GM12878 (cell line): ENCODE measurements around the gene LIMCH1. TPM values are rescaled to one million over a fixed set of nuclear protein-coding genes. Genes with fewer than 3 reads are reported as not detected.

ENCODE experiments used
- ATAC-seq: fragments of 200-7000 bp; cut with Tn5 transposase; 3 replicates; pipeline ENCODE4 v1.9.1; 2020; ENCODE audit warnings: mild to moderate bottlenecking, moderate library complexity
- BruUV-seq: library from RNA; stranded (reverse); fragments of 400-500 nt; replicated peaks from 2 replicates; lab custom pipeline; 2021; lab: Mats Ljungman, UMichigan
- CTCF ChIA-PET: fragments of 300-600 bp; sonication (Branson Sonifier 250); formaldehyde crosslinking; extraction: SDS; loops from one replicate; lab custom pipeline; 2021; ENCODE audit warnings: inconsistent platforms; lab: Yijun Ruan, JAX
- POLR2A ChIA-PET: fragments of 350-600 bp; formaldehyde crosslinking; extraction: SDS; loops from one replicate; lab custom pipeline; 2021; ENCODE audit warnings: inconsistent platforms; lab: Charles Lee
- RAD21 ChIA-PET: fragments of 300-600 bp; sonication (Branson Sonifier 250); formaldehyde crosslinking; loops from one replicate; lab custom pipeline; 2023; ENCODE audit warnings: antibody characterized with exemption; ENCODE audit not compliant: unreplicated experiment; lab: Charles Lee
- SMC1A ChIA-PET: fragments of 300-600 bp; sonication (Branson Sonifier 250); formaldehyde crosslinking; loops from one replicate; lab custom pipeline; 2023; ENCODE audit not compliant: unreplicated experiment, uncharacterized antibody; lab: Charles Lee
- DNase-seq: peaks from one replicate; pipeline ENCODE4 v3.0.0-alpha.2; 2011; ENCODE audit warnings: low read depth, low spot score
- FAIRE-seq: peaks from 3 replicates; lab custom pipeline; 2011; peaks lifted over from hg19 to GRCh38; lab: Jason Lieb, UNC
- H2AFZ ChIP-seq: 2 replicates; pipeline ENCODE4 v1.6.0; 2011; ENCODE audit warnings: low read depth, low read length, control low read depth; ENCODE audit not compliant: control insufficient read depth
- H3K27ac ChIP-seq: 2 replicates; pipeline ENCODE4 v1.5.1; 2011; ENCODE audit warnings: control low read depth; ENCODE audit not compliant: control insufficient read depth, insufficient read depth
- H3K27me3 ChIP-seq, 2 experiments: replicated peaks in 1 of 2; 2 replicates each; pipeline versions ENCODE4 v1.6.0 to v1.6.1; 2011; ENCODE audit warnings: low read length in 1 of 2; ENCODE audit not compliant: control insufficient read depth in 2 of 2, insufficient read depth in 2 of 2
- H3K36me3 ChIP-seq, 2 experiments: 2 replicates each; pipeline ENCODE4 v1.5.1; 2011; ENCODE audit warnings: low read length in 1 of 2; ENCODE audit not compliant: control insufficient read depth in 2 of 2, insufficient read depth in 2 of 2
- H3K4me1 ChIP-seq: 2 replicates; pipeline ENCODE4 v1.6.1; 2011; ENCODE audit warnings: mild to moderate bottlenecking, low read length, moderate library complexity, mixed read lengths; ENCODE audit not compliant: control insufficient read depth, insufficient read depth
- H3K4me2 ChIP-seq: 2 replicates; pipeline ENCODE4 v1.6.0; 2011; ENCODE audit warnings: control low read depth; ENCODE audit not compliant: control insufficient read depth, insufficient read depth
- H3K4me3 ChIP-seq: fragments of 200-600 bp; sonication (generic); 2 replicates; pipeline ENCODE4 v1.5.1; 2016
- H3K79me2 ChIP-seq: 2 replicates; pipeline ENCODE4 v1.6.0; 2011; ENCODE audit warnings: low read length; ENCODE audit not compliant: control insufficient read depth, insufficient read depth
- H3K9ac ChIP-seq: 2 replicates; pipeline ENCODE4 v1.8.0; 2011; ENCODE audit warnings: low read length, control low read depth, mixed read lengths; ENCODE audit not compliant: control insufficient read depth, insufficient read depth
- H3K9me3 ChIP-seq: replicated peaks from 3 replicates; pipeline ENCODE4 v1.5.1; 2011; ENCODE audit warnings: mild to moderate bottlenecking, low read length; ENCODE audit not compliant: control insufficient read depth, insufficient read depth
- H4K20me1 ChIP-seq: 2 replicates; pipeline ENCODE4 v1.6.0; 2011; ENCODE audit not compliant: control insufficient read depth, insufficient read depth
- ATF7 ChIP-seq: fragments of 450-650 bp; IDR thresholded peaks from 2 replicates; pipeline ENCODE4 v1.6.1; 2016; ENCODE audit warnings: low read depth, mild to moderate bottlenecking
- EED ChIP-seq: sonication (generic); IDR thresholded peaks from 2 replicates; pipeline ENCODE4 v1.6.1; 2016; ENCODE audit warnings: antibody characterized with exemption, low read depth
- HCFC1 ChIP-seq: fragments of 150-350 bp; IDR thresholded peaks from 2 replicates; pipeline ENCODE4 v1.6.1; 2014; ENCODE audit warnings: low read length
- MAX ChIP-seq: IDR thresholded peaks from 2 replicates; pipeline ENCODE4 v1.6.1; 2012; ENCODE audit warnings: low read depth, low read length, improper control_type of control experiment
- ZNF592 ChIP-seq: fragments of 450-650 bp; IDR thresholded peaks from 2 replicates; pipeline ENCODE4 v1.6.1; 2017; ENCODE audit warnings: mild to moderate bottlenecking, moderate library complexity
- WGBS: methylation state at CpG from one replicate; pipeline ENCODE4 v1.1.6; 2016; ENCODE audit warnings: low lambda C conversion rate; ENCODE audit not compliant: insufficient replicate concordance, insufficient coverage; ENCODE audit errors: missing lambda C conversion rate; 5-methylcytosine and 5-hydroxymethylcytosine counted together
- in situ Hi-C: fragments of 300-500 bp; cut with MboI; formaldehyde crosslinking; loops from 9 replicates; pipeline ENCODE4 v1.14.3; 2018; ENCODE audit warnings: mixed read lengths
- intact Hi-C: fragments of 100-400 bp; cut with micrococcal nuclease; formaldehyde crosslinking; loops from one replicate; pipeline ENCODE4 v1.14.2; 2022; ENCODE audit not compliant: unreplicated experiment
- polyA plus RNA-seq, 11 experiments: library from polyadenylated mRNA; depleted of rRNA in 4 of 11; unstranded in 6 of 11; stranded (reverse) in 5 of 11; fragments of >200 nt; fragmentation: Nextera tagmentation in 4 of 11; fragmentation: Illumina TruSeq in 1 of 11; extraction: Ambion mirVana in 4 of 11; extraction: Trizol in 1 of 11; gene quantifications; 1 replicate in 1 of 11; 2 replicates in 10 of 11; pipeline versions ENCODE4 v1.2.1 to v1.2.3, GENCODE V29; 2011 to 2016; ENCODE audit warnings: inconsistent platforms in 2 of 11, missing spikeins in 2 of 11, low read depth in 1 of 11
- total RNA-seq, 4 experiments: library from RNA; depleted of rRNA in 3 of 4; stranded (reverse); fragments of >200 nt in 3 of 4; fragmentation: Illumina TruSeq in 1 of 4; extraction: Trizol in 1 of 4; gene quantifications; 2 replicates each; pipeline versions ENCODE4 v1.2.1 to v1.2.3, GENCODE V29; 2013 to 2021

Gene LIMCH1
- total and polyA plus RNA-seq, 10 of the 15 experiments (the other 5 are each of a cell fraction or from before 2014, with no cell fraction given), result 0.07 to 0.15 TPM; not detected in 8

DNA sequence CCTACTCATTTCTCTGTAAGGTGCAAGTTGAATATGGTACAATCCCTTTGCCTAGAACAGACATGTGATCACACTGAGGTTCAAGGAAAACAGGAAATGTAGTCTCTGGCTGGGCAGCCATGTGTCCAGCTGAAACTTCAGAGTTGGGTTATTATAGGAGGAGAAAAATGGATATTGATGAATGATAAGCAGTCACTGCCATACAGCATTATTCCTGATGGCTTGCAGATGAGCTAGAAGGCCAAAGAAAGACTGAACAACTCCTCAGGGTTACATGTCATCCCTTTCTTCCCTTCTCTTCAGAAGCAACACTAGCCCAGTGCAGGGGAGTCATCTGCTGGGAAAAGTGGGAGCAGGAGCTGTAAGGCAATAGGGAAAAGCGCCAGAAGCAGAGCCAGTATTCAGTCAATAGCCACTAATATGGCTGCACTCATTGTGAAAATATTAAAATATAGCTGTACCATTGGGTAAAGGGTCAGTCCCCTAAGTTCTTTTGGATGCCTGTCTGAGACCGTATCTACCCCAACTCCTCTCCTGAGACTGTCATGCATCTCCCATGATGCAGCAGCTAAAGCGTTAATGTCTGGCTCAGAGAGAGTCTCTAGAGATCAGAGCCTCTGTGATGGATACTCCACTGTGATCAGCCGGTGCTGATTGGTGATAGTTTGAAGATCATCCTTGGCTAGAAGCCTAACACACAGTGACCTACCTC, 190.1 kb downstream of the LIMCH1 start:
- ChIA-PET POLR2A (no interaction called here), RAD21 (no interaction called here), CTCF (no interaction called here), SMC1A (no interaction called here)
- Histone ChIP-seq H4K20me1 (no peaks in the 10 kb centered on the region), H3K79me2 (no peaks in the 10 kb centered on the region), H3K9ac (no peak overlapping the region), H3K4me2 (no peak overlapping the region), H3K4me3 (no peak overlapping the region), H2AFZ (no peak overlapping the region), H3K4me1 (no peaks in the 10 kb centered on the region), H3K27ac (no peak overlapping the region), H3K27me3 (0 out of 4 replicates have a peak, but pooled peaks cover 0 to 3% of the 10 kb centered on the region in 2 experiments), H3K36me3 (no peaks in the 10 kb centered on the region), H3K9me3 (no peaks in the 10 kb centered on the region)
- ATAC-seq (no peak), DNase-seq (no peak), FAIRE-seq (no peak)
- TF ChIP-seq ZNF592 (no peak), MAX (no peak), HCFC1 (no peak), EED (no peak), ATF7 (no peak)
- in situ Hi-C loops, result no loop called here
- no TSS peak for BruUV-seq
- intact Hi-C loops, result no loop called here
- WGBS, result 9% methylated on average over 4 of the region's 4 CpGs
